ENCODE results near the gene CNTN1.

DNA sequence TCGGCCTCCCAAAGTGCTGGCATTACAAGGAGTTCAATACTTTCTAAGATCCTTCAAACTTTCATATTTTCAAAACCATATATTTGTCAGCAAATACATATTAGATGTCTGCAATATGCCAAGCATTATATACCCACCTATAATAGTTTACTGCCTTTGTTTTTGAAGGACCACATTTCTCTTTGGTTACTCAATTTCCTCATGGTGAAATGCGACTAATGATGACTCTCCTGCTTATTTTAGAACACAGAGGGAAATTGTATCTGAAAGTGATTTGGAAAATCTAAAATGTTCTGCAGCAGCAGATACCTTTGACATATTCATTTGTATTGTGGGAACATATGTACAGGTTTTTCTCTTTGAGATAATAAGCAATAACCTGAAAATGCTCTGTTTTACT lies 2.7 kb upstream of the CNTN1 start:
- TF ChIP-seq, protein P1, sequence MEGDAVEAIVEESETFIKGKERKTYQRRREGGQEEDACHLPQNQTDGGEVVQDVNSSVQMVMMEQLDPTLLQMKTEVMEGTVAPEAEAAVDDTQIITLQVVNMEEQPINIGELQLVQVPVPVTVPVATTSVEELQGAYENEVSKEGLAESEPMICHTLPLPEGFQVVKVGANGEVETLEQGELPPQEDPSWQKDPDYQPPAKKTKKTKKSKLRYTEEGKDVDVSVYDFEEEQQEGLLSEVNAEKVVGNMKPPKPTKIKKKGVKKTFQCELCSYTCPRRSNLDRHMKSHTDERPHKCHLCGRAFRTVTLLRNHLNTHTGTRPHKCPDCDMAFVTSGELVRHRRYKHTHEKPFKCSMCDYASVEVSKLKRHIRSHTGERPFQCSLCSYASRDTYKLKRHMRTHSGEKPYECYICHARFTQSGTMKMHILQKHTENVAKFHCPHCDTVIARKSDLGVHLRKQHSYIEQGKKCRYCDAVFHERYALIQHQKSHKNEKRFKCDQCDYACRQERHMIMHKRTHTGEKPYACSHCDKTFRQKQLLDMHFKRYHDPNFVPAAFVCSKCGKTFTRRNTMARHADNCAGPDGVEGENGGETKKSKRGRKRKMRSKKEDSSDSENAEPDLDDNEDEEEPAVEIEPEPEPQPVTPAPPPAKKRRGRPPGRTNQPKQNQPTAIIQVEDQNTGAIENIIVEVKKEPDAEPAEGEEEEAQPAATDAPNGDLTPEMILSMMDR (IDR thresholded peaks at IDR 0.05; ENCODE audit: borderline replicate concordance, extremely low read depth, low read length, poor library complexity, severe bottlenecking) = no peak
- TF ChIP-seq EZH2 (IDR thresholded peaks at IDR 0.05; ENCODE audit: borderline replicate concordance, low read depth, low read length, severe bottlenecking) = no peak

Measured in DND-41 (cell line).